H1 (cell line): ENCODE results near the gene TGM4. TPM values are rescaled to one million over a fixed set of nuclear protein-coding genes. Genes with fewer than 3 reads are reported as not detected.

Experiments
- CHD7 ChIP-seq: fragments of 300-600 bp; sonication (generic); IDR thresholded peaks from 2 replicates; pipeline ENCODE4 v1.7.1; 2012; ENCODE audit warnings: low read length, moderate library complexity, mild to moderate bottlenecking, inconsistent platforms; ENCODE audit not compliant: insufficient replicate concordance
- polyA plus RNA-seq, 7 experiments: library from polyadenylated mRNA; depleted of rRNA in 3 of 7; stranded (reverse) in 5 of 7; unstranded in 2 of 7; fragments of >200 nt in 5 of 7; fragments of 200-250 nt in 2 of 7; gene quantifications; 1 replicate in 5 of 7; 2 replicates in 1 of 7; 4 replicates in 1 of 7; pipeline versions ENCODE4 v1.2.1 to v1.2.3, GENCODE V29; 2011 to 2013; ENCODE audit warnings: missing spikeins in 2 of 7, mixed read lengths in 2 of 7
- total RNA-seq: library from RNA; stranded (reverse); fragmentation: NEBNext Ultra II Directional; extraction: Animal tissue kit (Norgen Biotek cat#: 25700); gene quantifications from 2 replicates; pipeline ENCODE4 v1.2.1, GENCODE V29; 2021

The TGM4 gene
- total and polyA plus RNA-seq, 2 of the 8 experiments (the other 6 are each of a cell fraction or from before 2014, with no cell fraction given) = 0.02 TPM; not detected in 1

GRCh38 chr3:44827196-44827595 is 47.2 kb upstream of the TGM4 start (continued):
- no peak for TF ChIP-seq CHD7
